ENCODE measurements around the gene PTPRE. TPM values are rescaled to one million over a fixed set of nuclear protein-coding genes. Genes with fewer than 3 reads are reported as not detected.

PTPRE gene
- total and polyA plus RNA-seq, 9 donors, result 2.1 to 15.5 (median 6.9) TPM

- TF ChIP-seq POLR2A (IDR thresholded peaks at IDR 0.05) (no peak), EP300 (IDR thresholded peaks at IDR 0.05) (no peak)
- TF ChIP-seq, protein P1, sequence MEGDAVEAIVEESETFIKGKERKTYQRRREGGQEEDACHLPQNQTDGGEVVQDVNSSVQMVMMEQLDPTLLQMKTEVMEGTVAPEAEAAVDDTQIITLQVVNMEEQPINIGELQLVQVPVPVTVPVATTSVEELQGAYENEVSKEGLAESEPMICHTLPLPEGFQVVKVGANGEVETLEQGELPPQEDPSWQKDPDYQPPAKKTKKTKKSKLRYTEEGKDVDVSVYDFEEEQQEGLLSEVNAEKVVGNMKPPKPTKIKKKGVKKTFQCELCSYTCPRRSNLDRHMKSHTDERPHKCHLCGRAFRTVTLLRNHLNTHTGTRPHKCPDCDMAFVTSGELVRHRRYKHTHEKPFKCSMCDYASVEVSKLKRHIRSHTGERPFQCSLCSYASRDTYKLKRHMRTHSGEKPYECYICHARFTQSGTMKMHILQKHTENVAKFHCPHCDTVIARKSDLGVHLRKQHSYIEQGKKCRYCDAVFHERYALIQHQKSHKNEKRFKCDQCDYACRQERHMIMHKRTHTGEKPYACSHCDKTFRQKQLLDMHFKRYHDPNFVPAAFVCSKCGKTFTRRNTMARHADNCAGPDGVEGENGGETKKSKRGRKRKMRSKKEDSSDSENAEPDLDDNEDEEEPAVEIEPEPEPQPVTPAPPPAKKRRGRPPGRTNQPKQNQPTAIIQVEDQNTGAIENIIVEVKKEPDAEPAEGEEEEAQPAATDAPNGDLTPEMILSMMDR (IDR thresholded peaks at IDR 0.05), result no peak
- H3K4me3 ChIP-seq, result peak overlapping the region; percentile 41
- no peak overlapping the region for H3K27ac ChIP-seq
- 62 to 67% (median 63%) methylated on average over 13 of the region's 13 CpGs for WGBS, 3 donors
- intact Hi-C loops (cut with DNase I), result loop anchor here in 2 of 4 donors (5.0 to 10.0 kb wide), 2 partner anchors 104 to 166 kb away; no protein-coding TSS in a partner anchor
- peaks cover 3% of the 10 kb centered on the region for H3K4me1 ChIP-seq (ENCODE audit: insufficient read depth)
- no peak for DNase-seq
- H3K36me3 ChIP-seq, result no peaks in the 10 kb centered on the region
- H3K27me3 ChIP-seq, result no peaks in the 10 kb centered on the region
- H3K9me3 ChIP-seq, result no peaks in the 10 kb centered on the region
Measured at GRCh38 chr10:127908106-127908958, 1.4 kb downstream of the PTPRE start.

- H3K27ac ChIP-seq, result no peak overlapping the region
- no peaks in the 10 kb centered on the region for H3K36me3 ChIP-seq
- WGBS, 3 donors, result 85 to 92% (median 87%) methylated on average over 8 of the region's 8 CpGs
- H3K4me1 ChIP-seq (ENCODE audit: insufficient read depth), result peaks cover 3% of the 10 kb centered on the region
- H3K4me3 ChIP-seq, result no peak overlapping the region
- intact Hi-C loops (cut with DNase I), result loop anchor here in 2 of 4 donors (5.0 to 10.0 kb wide), 2 partner anchors 103 to 166 kb away; no protein-coding TSS in a partner anchor
- DNase-seq, result no peak
- TF ChIP-seq, protein P1 (IDR thresholded peaks at IDR 0.05), result no peak
- no peak for TF ChIP-seq POLR2A (IDR thresholded peaks at IDR 0.05)
- no peak for TF ChIP-seq EP300 (IDR thresholded peaks at IDR 0.05)
- no peaks in the 10 kb centered on the region for H3K27me3 ChIP-seq
- no peaks in the 10 kb centered on the region for H3K9me3 ChIP-seq
Measured at GRCh38 chr10:127908959-127909267, 2.0 kb downstream of the PTPRE start.

DNA sequence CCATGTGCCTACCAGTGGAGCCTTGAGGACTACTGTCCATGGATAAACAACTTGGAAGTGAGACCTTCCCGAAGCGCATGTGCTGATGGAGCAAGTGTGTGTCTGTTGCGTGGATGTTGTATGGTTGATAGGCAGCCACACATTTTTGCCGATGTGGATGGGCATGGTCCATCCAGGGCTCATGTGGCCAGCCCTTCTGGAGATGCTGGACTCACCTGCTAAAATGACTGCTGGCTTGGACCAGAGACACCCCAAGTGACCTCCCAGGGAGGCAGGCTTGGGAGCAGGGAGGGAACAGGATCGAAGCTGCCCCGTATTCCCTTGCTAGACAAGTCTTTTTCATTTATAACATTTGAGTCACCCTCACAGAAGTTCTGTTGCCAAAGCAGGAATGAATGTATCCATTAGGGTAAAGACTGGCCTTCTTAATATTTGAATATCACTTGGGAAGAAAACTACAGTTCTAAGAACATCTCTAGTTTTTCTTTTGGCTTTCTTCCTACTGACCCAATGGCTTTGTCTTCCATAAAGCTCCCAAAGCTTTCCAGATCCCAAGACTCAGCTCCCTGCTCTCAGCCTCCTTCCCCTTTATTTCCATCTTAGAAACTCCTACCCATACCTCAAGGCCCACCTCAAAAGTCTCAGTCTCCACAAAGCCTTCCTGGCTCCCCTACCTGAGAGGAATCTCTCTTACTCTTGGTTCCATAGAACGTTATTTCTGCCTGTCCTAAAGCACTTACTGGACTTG lies 3.0 kb downstream of the PTPRE start:
- H3K9me3 ChIP-seq, result no peaks in the 10 kb centered on the region
- H3K4me3 ChIP-seq, result no peak overlapping the region
- DNase-seq, result no peak
- WGBS, 3 donors, result 79 to 93% (median 92%) methylated on average over 7 of the region's 7 CpGs
- TF ChIP-seq POLR2A (IDR thresholded peaks at IDR 0.05) (no peak), EP300 (IDR thresholded peaks at IDR 0.05) (no peak)
- TF ChIP-seq, protein P1 (IDR thresholded peaks at IDR 0.05), result no peak
- H3K27ac ChIP-seq, result no peak overlapping the region
- no peaks in the 10 kb centered on the region for H3K27me3 ChIP-seq
- peaks cover 3% of the 10 kb centered on the region for H3K4me1 ChIP-seq (ENCODE audit: insufficient read depth)
- no peaks in the 10 kb centered on the region for H3K36me3 ChIP-seq
- intact Hi-C loops (cut with DNase I), result loop anchor here in 2 of 4 donors (5.0 to 10.0 kb wide), 2 partner anchors 102 to 165 kb away; no protein-coding TSS in a partner anchor

DNA sequence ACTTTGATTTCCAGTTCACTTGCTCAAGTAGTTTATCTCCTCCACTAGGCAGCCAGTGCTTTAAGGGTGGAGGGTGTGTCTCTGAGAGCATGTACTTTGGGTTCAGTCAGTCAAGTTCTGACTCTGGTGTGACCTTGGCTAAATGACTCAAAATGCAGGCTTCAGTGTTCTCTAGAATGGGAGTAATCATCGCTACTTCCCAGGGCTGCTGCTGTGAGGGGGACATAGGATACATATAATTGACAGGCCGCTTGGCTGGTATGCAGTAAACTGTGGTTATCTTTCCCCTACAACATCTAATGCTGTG lies 3.5 kb downstream of the PTPRE start:
- DNase-seq, result no peak
- Histone ChIP-seq H3K27me3 (no peaks in the 10 kb centered on the region), H3K27ac (no peak overlapping the region), H3K36me3 (no peaks in the 10 kb centered on the region), H3K4me3 (no peak overlapping the region), H3K9me3 (no peaks in the 10 kb centered on the region), H3K4me1 (ENCODE audit: insufficient read depth) (peaks cover 3% of the 10 kb centered on the region)
- TF ChIP-seq POLR2A (IDR thresholded peaks at IDR 0.05), result no peak
- no peak for TF ChIP-seq EP300 (IDR thresholded peaks at IDR 0.05)
- TF ChIP-seq, protein P1 (IDR thresholded peaks at IDR 0.05), result no peak
- intact Hi-C loops (cut with DNase I), result no loop called here
- WGBS, 3 donors, result 91 to 98% (median 94%) methylated on average over 2 of the region's 2 CpGs
